ENCODE measurements around the gene PHLPP1.

Gene PHLPP1

GRCh38 chr18:62938487-62938886, 223.1 kb downstream of the PHLPP1 start:
- H3K4me1 ChIP-seq (ENCODE audit: control insufficient read depth in 5 of 5, insufficient read depth in 5 of 5, low read length in 5 of 5): peaks cover 2 to 28% (median 20%) of the 10 kb centered on the region in 5 donors
- peaks cover 0 to 10% (median 0%) of the 10 kb centered on the region in 5 donors for H3K36me3 ChIP-seq (ENCODE audit: control insufficient read depth in 5 of 5, insufficient read depth in 5 of 5, low read length in 5 of 5)
- H3K27ac ChIP-seq (ENCODE audit: low read depth, low read length): peak overlapping the region; percentile 70
- H3K27me3 ChIP-seq (ENCODE audit: control insufficient read depth in 5 of 5, insufficient read depth in 4 of 5, low read length in 5 of 5): no peaks in the 10 kb centered on the region
- H3K9ac ChIP-seq (ENCODE audit: low read length in 5 of 5): no peak overlapping the region
- H3K4me3 ChIP-seq (ENCODE audit: low read depth in 1 of 5, low read length in 5 of 5): no peak overlapping the region
- H3K9me3 ChIP-seq (ENCODE audit: control insufficient read depth in 5 of 5, low read length in 5 of 5): peaks cover 0 to 2% (median 0%) of the 10 kb centered on the region in 5 donors

GRCh38 chr18:62939433-62939832, 224.1 kb downstream of the PHLPP1 start:
- no peaks in the 10 kb centered on the region for H3K9me3 ChIP-seq (ENCODE audit: control insufficient read depth in 5 of 5, low read length in 5 of 5)
- H3K27ac ChIP-seq (ENCODE audit: low read depth, low read length): peak overlapping the region; percentile 45
- H3K36me3 ChIP-seq (ENCODE audit: control insufficient read depth in 5 of 5, insufficient read depth in 5 of 5, low read length in 5 of 5): peaks cover 0 to 10% (median 0%) of the 10 kb centered on the region in 5 donors
- peaks cover 2 to 29% (median 20%) of the 10 kb centered on the region in 5 donors for H3K4me1 ChIP-seq (ENCODE audit: control insufficient read depth in 5 of 5, insufficient read depth in 5 of 5, low read length in 5 of 5)
- no peak overlapping the region for H3K4me3 ChIP-seq (ENCODE audit: low read depth in 1 of 5, low read length in 5 of 5)
- H3K27me3 ChIP-seq (ENCODE audit: control insufficient read depth in 5 of 5, insufficient read depth in 4 of 5, low read length in 5 of 5): no peaks in the 10 kb centered on the region
- H3K9ac ChIP-seq (ENCODE audit: low read length in 5 of 5): no peak overlapping the region

- H3K27me3 ChIP-seq (ENCODE audit: control insufficient read depth in 5 of 5, insufficient read depth in 4 of 5, low read length in 5 of 5): no peaks in the 10 kb centered on the region
- no peaks in the 10 kb centered on the region for H3K9me3 ChIP-seq (ENCODE audit: control insufficient read depth in 5 of 5, low read length in 5 of 5)
- H3K4me1 ChIP-seq (ENCODE audit: control insufficient read depth in 5 of 5, insufficient read depth in 5 of 5, low read length in 5 of 5): peaks cover 2 to 31% (median 20%) of the 10 kb centered on the region in 5 donors
- peaks cover 0 to 10% (median 0%) of the 10 kb centered on the region in 5 donors for H3K36me3 ChIP-seq (ENCODE audit: control insufficient read depth in 5 of 5, insufficient read depth in 5 of 5, low read length in 5 of 5)
- no peak overlapping the region for H3K4me3 ChIP-seq (ENCODE audit: low read depth in 1 of 5, low read length in 5 of 5)
- peak overlapping the region; percentile 45 for H3K27ac ChIP-seq (ENCODE audit: low read depth, low read length)
- H3K9ac ChIP-seq (ENCODE audit: low read length in 5 of 5): no peak overlapping the region
These were observed 224.6 kb downstream of the PHLPP1 start for GRCh38 chr18:62939926-62940325.

- H3K27ac ChIP-seq (ENCODE audit: low read depth, low read length): no peak overlapping the region
- peaks cover 8 to 23% (median 8%) of the 10 kb centered on the region in 5 donors for H3K36me3 ChIP-seq (ENCODE audit: control insufficient read depth in 5 of 5, insufficient read depth in 5 of 5, low read length in 5 of 5)
- H3K27me3 ChIP-seq (ENCODE audit: control insufficient read depth in 5 of 5, insufficient read depth in 4 of 5, low read length in 5 of 5): no peaks in the 10 kb centered on the region
- H3K9ac ChIP-seq (ENCODE audit: low read length in 5 of 5): no peak overlapping the region
- no peak overlapping the region for H3K4me3 ChIP-seq (ENCODE audit: low read depth in 1 of 5, low read length in 5 of 5)
- no peaks in the 10 kb centered on the region for H3K9me3 ChIP-seq (ENCODE audit: control insufficient read depth in 5 of 5, low read length in 5 of 5)
- H3K4me1 ChIP-seq (ENCODE audit: control insufficient read depth in 5 of 5, insufficient read depth in 5 of 5, low read length in 5 of 5): peaks cover 2 to 22% (median 18%) of the 10 kb centered on the region in 5 donors
These were observed 227.2 kb downstream of the PHLPP1 start for GRCh38 chr18:62942578-62942977.

- H3K27ac ChIP-seq (ENCODE audit: low read depth, low read length): no peak overlapping the region
- H3K9me3 ChIP-seq (ENCODE audit: control insufficient read depth in 5 of 5, low read length in 5 of 5): no peaks in the 10 kb centered on the region
- no peaks in the 10 kb centered on the region for H3K27me3 ChIP-seq (ENCODE audit: control insufficient read depth in 5 of 5, insufficient read depth in 4 of 5, low read length in 5 of 5)
- H3K4me1 ChIP-seq (ENCODE audit: control insufficient read depth in 5 of 5, insufficient read depth in 5 of 5, low read length in 5 of 5): peaks cover 2 to 12% (median 6%) of the 10 kb centered on the region in 5 donors
- H3K36me3 ChIP-seq (ENCODE audit: control insufficient read depth in 5 of 5, insufficient read depth in 5 of 5, low read length in 5 of 5): peaks cover 8 to 23% (median 8%) of the 10 kb centered on the region in 5 donors
- no peak overlapping the region for H3K4me3 ChIP-seq (ENCODE audit: low read depth in 1 of 5, low read length in 5 of 5)
- no peak overlapping the region for H3K9ac ChIP-seq (ENCODE audit: low read length in 5 of 5)
These were observed 229.1 kb downstream of the PHLPP1 start for GRCh38 chr18:62944454-62944853.

GRCh38 chr18:62948788-62949187, 233.4 kb downstream of the PHLPP1 start:
- peaks cover 8 to 13% (median 8%) of the 10 kb centered on the region in 5 donors for H3K36me3 ChIP-seq (ENCODE audit: control insufficient read depth in 5 of 5, insufficient read depth in 5 of 5, low read length in 5 of 5)
- H3K4me3 ChIP-seq (ENCODE audit: low read depth in 1 of 5, low read length in 5 of 5): no peak overlapping the region
- H3K4me1 ChIP-seq (ENCODE audit: control insufficient read depth in 5 of 5, insufficient read depth in 5 of 5, low read length in 5 of 5): peaks cover 0 to 7% (median 3%) of the 10 kb centered on the region in 5 donors
- H3K9me3 ChIP-seq (ENCODE audit: control insufficient read depth in 5 of 5, low read length in 5 of 5): no peaks in the 10 kb centered on the region
- H3K9ac ChIP-seq (ENCODE audit: low read length in 5 of 5): no peak overlapping the region
- H3K27me3 ChIP-seq (ENCODE audit: control insufficient read depth in 5 of 5, insufficient read depth in 4 of 5, low read length in 5 of 5): no peaks in the 10 kb centered on the region
- H3K27ac ChIP-seq (ENCODE audit: low read depth, low read length): no peak overlapping the region

- H3K27me3 ChIP-seq (ENCODE audit: control insufficient read depth in 5 of 5, insufficient read depth in 4 of 5, low read length in 5 of 5): no peaks in the 10 kb centered on the region
- H3K9me3 ChIP-seq (ENCODE audit: control insufficient read depth in 5 of 5, low read length in 5 of 5): no peaks in the 10 kb centered on the region
- no peak overlapping the region for H3K27ac ChIP-seq (ENCODE audit: low read depth, low read length)
- no peak overlapping the region for H3K4me3 ChIP-seq (ENCODE audit: low read depth in 1 of 5, low read length in 5 of 5)
- peaks cover 5 to 9% (median 6%) of the 10 kb centered on the region in 5 donors for H3K36me3 ChIP-seq (ENCODE audit: control insufficient read depth in 5 of 5, insufficient read depth in 5 of 5, low read length in 5 of 5)
- H3K9ac ChIP-seq (ENCODE audit: low read length in 5 of 5): no peak overlapping the region
- H3K4me1 ChIP-seq (ENCODE audit: control insufficient read depth in 5 of 5, insufficient read depth in 5 of 5, low read length in 5 of 5): peaks cover 0 to 10% (median 3%) of the 10 kb centered on the region in 5 donors
These were observed 234.9 kb downstream of the PHLPP1 start for GRCh38 chr18:62950246-62950645.

- H3K4me3 ChIP-seq (ENCODE audit: low read depth in 1 of 5, low read length in 5 of 5): no peak overlapping the region
- peaks cover 0 to 10% (median 3%) of the 10 kb centered on the region in 5 donors for H3K4me1 ChIP-seq (ENCODE audit: control insufficient read depth in 5 of 5, insufficient read depth in 5 of 5, low read length in 5 of 5)
- H3K9me3 ChIP-seq (ENCODE audit: control insufficient read depth in 5 of 5, low read length in 5 of 5): no peaks in the 10 kb centered on the region
- no peak overlapping the region for H3K9ac ChIP-seq (ENCODE audit: low read length in 5 of 5)
- H3K27ac ChIP-seq (ENCODE audit: low read depth, low read length): no peak overlapping the region
- no peaks in the 10 kb centered on the region for H3K36me3 ChIP-seq (ENCODE audit: control insufficient read depth in 5 of 5, insufficient read depth in 5 of 5, low read length in 5 of 5)
- no peaks in the 10 kb centered on the region for H3K27me3 ChIP-seq (ENCODE audit: control insufficient read depth in 5 of 5, insufficient read depth in 4 of 5, low read length in 5 of 5)
These were observed 237.5 kb downstream of the PHLPP1 start for GRCh38 chr18:62952807-62953206.

- no peak overlapping the region for H3K9ac ChIP-seq (ENCODE audit: low read length in 5 of 5)
- peaks cover 0 to 3% (median under 1%) of the 10 kb centered on the region in 5 donors for H3K36me3 ChIP-seq (ENCODE audit: control insufficient read depth in 5 of 5, insufficient read depth in 5 of 5, low read length in 5 of 5)
- no peak overlapping the region for H3K4me3 ChIP-seq (ENCODE audit: low read depth in 1 of 5, low read length in 5 of 5)
- no peaks in the 10 kb centered on the region for H3K27me3 ChIP-seq (ENCODE audit: control insufficient read depth in 5 of 5, insufficient read depth in 4 of 5, low read length in 5 of 5)
- peaks cover 0 to 10% (median 3%) of the 10 kb centered on the region in 5 donors for H3K4me1 ChIP-seq (ENCODE audit: control insufficient read depth in 5 of 5, insufficient read depth in 5 of 5, low read length in 5 of 5)
- no peaks in the 10 kb centered on the region for H3K9me3 ChIP-seq (ENCODE audit: control insufficient read depth in 5 of 5, low read length in 5 of 5)
- no peak overlapping the region for H3K27ac ChIP-seq (ENCODE audit: low read depth, low read length)
These were observed 238.3 kb downstream of the PHLPP1 start for GRCh38 chr18:62953663-62954062.

- no peaks in the 10 kb centered on the region for H3K9me3 ChIP-seq (ENCODE audit: control insufficient read depth in 5 of 5, low read length in 5 of 5)
- H3K36me3 ChIP-seq (ENCODE audit: control insufficient read depth in 5 of 5, insufficient read depth in 5 of 5, low read length in 5 of 5): peaks cover 0 to 5% (median 4%) of the 10 kb centered on the region in 5 donors
- H3K9ac ChIP-seq (ENCODE audit: low read length in 5 of 5): no peak overlapping the region
- H3K27ac ChIP-seq (ENCODE audit: low read depth, low read length): no peak overlapping the region
- H3K27me3 ChIP-seq (ENCODE audit: control insufficient read depth in 5 of 5, insufficient read depth in 4 of 5, low read length in 5 of 5): no peaks in the 10 kb centered on the region
- H3K4me1 ChIP-seq (ENCODE audit: control insufficient read depth in 5 of 5, insufficient read depth in 5 of 5, low read length in 5 of 5): peaks cover 0 to 10% (median 3%) of the 10 kb centered on the region in 5 donors
- no peak overlapping the region for H3K4me3 ChIP-seq (ENCODE audit: low read depth in 1 of 5, low read length in 5 of 5)
These were observed 239.0 kb downstream of the PHLPP1 start for GRCh38 chr18:62954366-62954765.

Data from subcutaneous abdominal adipose tissue (tissue), 5 donors.